HL-60/S4 treated with retinoic acid at 250 ng/mL for 4 days and 3 days (cell line): ENCODE data around the gene WDR26.
"Not testable (repeated sequence)": the region's sequence is repeated elsewhere in the genome, so short reads cannot be mapped to it uniquely, and the experiment has no call there.

Experiments used
- in situ Hi-C: fragments of 300-500 bp; cut with MboI; formaldehyde crosslinking; loops from 2 replicates; pipeline ENCODE4 v1.7.0; 2022; ENCODE audit warnings: low sequenced_read_pairs

WDR26 gene

DNA sequence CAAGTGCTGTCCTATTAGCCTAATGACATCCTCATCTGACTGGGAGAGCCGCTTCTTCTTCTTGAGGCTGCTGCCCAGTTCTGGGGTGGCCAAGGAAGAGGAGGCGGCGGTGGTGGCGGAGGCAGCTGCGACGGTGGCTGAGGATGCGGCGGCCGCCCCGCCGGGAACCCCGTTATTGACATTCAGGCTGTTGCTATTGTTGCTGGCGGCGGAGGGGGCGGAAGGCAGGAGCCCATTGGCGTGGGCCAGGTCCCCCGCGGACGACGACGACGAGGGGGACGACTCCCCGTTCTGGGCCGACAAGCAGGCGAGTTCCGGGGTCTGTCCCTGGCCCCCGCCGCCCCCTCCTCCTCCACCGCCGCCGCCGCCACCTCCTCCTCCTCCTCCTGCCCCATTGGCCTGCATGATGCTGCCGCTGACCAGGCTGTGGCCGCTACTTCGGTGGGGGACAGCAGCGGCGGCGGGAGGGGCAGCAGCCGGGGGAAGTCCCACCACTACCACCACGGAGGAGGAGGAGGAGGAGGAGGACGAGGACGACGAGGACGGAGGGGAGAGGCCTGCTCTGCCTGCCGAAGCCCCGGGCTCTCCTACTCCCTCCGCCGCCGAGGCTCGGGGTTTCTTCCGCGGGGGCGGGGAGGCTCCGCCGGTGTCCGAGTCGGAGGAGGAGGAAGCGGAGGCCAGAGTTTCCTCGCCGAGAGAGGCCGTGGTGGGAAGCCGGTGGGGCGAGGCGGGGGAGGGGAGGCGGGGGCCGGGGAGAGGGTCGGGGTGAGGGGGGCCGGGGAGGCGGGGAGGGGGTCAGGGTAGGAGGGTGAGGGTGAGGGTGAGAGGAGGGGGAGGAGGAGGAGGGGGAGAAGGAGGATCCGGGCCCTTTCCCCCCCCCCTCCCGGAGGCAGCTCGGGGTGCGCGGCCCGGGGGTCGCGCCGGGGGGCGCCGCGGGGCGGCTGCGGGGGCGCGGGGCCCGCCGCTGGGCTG, 610 bp downstream of the WDR26 start:
- in situ Hi-C loops = no loop called here

DNA sequence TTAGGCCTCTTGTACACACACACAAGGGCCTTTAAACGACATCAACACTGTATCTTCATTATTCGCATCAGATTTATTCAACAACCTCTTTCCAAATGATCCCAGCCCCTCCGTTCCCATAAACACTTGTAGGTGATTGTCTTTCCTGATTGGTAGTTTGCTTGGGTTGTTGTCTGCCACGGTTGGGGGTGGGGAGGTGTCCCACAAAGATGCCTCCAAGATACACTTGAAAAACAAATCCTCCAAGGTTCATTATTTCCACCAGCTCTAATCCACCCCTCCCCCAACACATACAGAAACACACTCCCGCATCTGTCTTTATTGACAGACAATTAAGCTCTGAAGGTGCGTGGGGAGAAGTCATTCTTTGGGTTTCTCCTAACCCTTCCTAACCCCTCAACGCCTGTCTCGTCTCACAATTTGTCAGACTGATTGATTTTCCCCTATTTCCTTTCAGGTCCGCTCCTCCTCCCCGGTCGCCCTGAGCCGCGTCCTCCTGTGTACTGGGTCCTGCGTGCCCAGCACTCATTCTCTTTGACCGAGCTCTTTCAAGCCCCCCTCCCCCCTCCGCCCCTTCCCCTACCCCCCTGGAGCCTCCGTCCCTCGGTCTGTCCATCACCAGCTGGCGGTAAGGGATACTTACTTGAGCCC, 1.4 kb downstream of the WDR26 start:
- in situ Hi-C loops = no loop called here

DNA sequence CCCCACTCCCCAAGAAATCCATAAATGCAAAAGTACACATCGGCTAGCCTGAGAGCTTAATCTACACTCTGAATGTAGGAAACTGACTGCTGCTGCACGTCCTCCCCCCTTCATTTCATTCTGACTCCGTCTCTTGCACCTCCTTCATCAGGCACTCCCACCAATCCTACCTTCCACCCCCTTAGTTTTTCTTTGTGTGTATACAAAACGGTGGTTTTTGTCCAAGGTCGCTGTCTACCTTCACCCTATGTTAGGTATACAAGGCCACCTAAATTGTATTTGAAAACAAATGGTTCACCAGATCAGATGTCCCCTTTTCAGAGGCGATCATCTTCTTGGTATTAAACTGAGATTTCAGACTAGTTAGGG, 1.9 kb downstream of the WDR26 start:
- in situ Hi-C loops = no loop called here

DNA sequence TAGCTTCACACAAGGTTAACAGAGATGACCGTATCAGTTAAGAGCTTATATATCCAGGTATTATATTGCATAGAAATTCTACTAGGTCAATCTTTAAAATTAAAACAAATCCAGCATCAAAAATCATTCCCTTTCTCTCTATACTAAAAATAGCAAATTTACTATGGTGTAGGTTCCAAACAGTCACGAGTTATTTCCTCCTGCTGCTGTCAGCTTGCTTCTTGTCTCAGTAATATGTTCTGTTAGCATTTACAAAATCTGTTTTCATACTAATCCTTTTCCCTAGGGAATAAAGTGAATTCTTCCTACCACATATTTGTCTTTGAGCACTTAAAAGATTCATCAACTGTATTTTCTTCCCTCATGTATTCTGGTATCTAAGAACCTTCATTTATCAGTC, 2.5 kb downstream of the WDR26 start:
- in situ Hi-C loops = no loop called here

DNA sequence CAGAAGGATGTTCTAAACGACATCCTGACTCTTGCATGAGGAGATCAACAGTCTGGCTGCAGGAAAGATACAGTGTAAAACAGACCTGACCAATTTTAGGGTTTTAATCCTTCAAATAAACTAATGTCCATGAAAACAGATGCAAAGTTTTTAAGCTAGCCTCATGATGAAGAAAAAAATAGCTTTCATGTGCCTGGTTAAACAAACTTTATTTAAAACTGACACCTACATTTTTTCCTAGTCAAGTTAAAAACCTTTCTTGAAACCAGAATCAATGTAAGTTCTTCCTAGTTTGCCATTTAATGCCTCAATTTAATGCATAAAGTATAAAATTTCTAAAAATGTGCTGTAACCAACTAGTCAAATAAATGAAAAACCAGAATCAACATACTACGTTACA, 2.9 kb downstream of the WDR26 start:
- in situ Hi-C loops = no loop called here

DNA sequence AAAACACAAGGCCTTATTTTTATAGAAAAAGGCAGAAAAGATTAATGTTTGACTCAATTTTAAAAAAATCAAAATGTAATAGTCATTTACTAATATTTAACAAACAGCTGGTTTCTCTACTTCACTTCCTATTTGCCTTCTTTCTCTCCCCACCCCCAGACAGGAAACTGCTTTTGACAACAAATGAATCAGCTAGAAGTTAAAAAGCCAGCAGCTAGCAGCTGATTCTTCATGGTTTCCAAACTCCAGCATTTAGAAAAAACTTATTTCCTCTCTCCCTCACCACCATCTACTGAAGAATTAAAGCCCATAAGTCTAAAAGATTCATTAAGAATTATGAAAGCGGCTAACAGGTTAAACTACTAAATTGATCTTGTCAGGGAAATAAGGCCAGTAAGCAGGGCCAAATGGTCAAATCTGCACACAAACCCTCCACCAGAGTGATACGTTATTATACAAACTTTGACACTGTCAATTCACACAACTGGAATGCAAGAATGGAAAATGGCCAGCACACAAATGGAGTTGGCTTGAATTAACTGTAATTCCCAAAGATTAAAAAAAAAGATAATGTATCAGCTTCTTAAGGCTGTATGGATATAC, 4.0 kb downstream of the WDR26 start:
- in situ Hi-C loops = no loop called here

DNA sequence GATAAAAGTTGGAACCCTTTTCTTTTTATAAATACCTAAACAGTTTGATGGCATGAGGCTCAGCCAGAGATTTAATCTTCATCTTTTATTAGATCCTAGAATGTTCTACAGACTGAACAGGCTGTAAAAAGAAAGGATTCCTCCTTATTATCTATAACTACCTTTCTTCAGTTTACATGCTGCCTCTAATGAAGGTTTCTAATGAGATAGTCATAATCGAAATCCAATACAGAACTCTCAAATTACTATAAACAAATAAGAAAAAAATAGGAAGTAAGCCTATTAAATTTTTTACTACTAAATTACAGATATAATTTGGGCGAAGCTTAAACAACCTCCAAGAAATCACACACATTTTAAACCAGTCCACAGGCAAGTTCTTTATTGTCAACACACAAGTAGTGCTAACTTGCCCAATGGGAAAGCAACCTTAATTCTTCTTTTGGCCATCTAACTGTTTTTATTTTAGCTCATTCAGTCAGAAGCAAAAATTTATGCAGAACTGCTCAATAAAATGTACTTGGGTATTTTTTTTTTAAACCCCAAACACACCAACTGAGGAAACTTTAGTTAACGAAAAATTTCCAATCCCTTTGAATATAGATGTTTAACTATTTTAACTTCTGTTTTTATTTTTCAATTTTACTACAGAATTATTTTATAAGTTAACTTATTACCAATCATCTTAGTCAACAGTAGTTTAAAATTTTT, 4.8 kb downstream of the WDR26 start:
- in situ Hi-C loops = no loop called here

DNA sequence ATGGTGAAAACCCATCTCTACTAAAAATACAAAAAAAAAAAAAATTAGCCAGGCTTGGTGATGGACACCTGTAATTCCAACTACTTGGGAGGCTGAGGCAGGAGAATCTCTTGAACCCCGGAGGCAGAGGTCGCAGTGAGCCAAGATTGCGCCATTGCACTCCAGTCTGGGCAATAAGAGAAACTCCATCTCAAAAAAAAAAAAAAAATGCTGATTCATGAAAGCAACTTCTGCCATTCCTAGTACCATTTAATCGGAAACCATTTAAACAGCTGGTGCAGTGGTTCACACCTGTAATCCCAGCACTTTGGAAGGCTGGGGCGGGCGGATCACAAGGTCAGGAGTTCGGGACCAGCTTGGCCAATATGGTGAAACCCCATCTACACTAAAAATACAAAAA, 5.9 kb downstream of the WDR26 start:
- in situ Hi-C loops = not testable (repeated sequence)

DNA sequence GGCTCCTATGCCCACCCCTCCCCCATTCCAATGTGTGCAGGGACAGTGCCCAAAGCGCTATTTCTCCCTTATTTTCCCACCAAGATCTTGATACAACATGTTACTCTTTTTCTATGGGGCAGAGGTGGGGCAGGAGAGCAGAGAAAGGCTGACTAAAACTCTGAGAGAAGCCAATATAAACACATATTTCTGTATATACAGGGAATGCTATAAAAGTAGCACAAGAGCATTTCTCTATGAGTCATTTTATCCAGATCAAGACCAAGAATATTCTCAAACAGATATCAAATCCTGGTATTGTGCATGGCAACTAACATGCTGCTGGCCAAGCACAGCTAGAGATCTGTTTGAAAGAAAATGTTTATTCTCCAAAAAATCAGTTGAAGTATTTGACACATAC, 7.3 kb downstream of the WDR26 start:
- in situ Hi-C loops = no loop called here

DNA sequence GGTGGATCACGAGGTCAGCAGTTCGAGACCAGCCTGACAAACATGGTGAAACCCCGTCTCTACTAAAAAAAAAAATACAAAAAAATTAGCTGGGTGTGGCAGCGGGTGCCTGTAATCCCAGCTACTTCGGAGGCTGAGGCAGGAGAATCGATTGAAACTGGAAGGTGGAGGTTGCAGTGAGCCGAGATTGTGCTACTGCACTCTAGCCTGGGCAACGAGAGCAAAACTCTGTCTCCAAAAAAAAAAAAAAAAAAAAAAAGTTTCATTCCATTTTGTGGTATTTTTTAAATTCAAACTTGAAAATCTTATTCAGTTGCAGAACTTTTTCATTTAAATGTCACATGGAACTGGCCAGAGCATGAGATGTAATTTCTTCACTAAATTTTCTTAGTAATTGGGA, 7.7 kb downstream of the WDR26 start:
- in situ Hi-C loops = not testable (repeated sequence)

DNA sequence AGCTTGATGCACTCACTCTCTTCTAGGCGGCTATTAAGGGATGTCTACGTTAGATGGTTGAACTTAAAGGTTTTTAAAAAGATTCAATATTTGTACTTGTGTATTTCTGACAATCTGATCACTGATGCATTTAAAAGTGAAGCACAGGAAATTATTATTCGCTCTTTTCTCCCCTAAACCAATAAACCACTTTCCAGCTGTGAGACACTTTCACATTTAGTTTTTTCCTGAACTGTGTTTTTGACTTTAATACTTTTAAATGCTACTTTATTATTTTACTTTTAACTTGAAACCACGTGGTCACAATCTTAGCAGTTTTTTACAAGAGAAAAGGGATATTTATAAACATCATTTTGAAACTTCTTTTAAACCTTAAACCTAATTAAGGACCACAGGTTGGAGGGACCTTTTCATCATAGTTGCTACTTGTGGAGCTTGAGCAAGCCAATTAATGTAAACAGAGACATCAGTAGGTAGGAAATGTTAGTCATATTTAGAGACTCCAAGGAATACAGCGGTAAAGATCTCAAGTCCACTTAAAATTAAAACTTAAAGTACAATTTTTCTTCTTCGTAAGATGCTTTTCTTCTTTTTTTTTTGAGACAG, 9.2 kb downstream of the WDR26 start:
- in situ Hi-C loops = no loop called here

DNA sequence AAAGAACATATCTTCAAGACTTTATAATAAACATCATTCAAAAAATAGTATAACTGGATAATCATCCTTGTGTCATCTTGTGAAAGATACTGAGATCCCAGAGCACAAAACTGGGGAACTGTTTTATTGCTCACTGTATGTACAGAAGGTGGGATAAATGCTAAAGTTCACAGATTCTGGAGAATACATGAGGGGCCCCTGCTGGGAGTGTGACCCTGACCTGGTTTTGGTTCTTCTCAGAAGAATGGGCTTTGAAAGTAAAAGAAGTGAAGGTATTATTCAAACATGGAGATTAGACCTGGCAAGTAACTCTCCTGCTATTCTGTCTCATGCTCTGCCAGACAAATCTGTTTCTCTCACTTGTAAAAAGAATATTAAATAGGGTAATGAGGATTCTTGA, 14.5 kb downstream of the WDR26 start:
- in situ Hi-C loops = no loop called here

DNA sequence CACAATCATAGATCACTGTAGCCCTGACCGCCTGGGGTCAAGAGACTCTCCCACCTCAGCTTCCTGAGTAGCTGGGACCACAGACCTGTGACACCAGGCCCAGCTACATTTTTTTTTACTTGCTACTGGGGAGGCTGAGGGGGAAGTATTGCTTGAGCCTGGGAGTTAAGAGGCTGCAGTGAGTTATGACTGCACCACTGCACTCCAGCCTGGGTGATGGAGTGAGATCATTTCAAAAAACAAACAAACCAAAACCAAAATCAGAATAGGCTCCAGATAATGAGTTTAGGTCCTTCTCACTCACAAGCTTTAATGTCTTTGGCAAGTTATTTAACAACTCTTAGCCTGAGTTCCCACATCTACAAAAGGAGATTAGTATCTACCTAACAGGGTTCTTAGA, 22.8 kb downstream of the WDR26 start:
- in situ Hi-C loops = no loop called here

DNA sequence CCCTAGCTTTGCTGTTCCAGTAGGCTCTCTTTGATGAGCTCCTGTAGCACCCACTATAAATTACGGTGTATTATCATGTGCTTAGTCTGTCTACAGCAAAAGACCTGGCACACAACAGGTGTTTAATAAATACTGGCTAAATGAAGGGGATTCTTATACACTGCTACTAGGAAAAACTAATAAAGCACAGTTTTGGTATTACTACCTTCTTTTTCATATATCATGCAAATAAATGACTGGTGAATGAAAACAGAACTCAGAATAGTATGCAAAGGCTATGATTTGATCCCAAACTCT, 26.4 kb downstream of the WDR26 start:
- in situ Hi-C loops = no loop called here

DNA sequence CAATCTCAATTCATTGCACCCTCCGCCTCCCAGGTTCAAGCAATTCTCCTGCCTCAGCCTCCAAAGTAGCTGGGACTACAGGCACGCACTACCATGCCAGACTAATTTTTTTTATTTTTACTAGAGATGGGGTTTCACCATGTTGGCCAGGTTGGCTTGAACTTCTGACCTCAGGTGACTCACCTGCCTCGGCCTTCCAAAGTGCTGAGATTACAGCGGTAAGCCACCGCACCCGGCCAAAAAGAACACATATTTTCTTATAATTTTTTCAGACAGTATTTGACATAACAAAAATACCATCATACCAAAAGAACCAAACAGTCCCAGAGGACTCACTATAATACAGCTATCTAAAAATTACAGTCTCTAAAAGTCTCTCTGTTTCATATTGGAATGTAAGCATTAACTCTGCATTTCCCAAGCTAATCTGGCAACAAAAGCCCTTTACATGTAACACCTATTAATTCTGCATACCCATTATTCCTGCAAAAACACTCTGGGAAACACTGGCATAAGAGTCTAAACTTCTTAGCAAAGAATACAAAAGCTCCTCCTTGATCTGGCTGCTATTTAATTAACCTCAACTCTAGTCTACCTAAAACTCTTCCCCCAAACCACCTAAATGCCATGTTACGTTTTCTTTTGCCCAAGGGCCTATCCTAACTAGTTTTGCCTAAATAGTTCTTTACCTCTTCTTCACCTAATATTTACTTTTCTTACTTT, 26.9 kb downstream of the WDR26 start:
- in situ Hi-C loops = no loop called here

DNA sequence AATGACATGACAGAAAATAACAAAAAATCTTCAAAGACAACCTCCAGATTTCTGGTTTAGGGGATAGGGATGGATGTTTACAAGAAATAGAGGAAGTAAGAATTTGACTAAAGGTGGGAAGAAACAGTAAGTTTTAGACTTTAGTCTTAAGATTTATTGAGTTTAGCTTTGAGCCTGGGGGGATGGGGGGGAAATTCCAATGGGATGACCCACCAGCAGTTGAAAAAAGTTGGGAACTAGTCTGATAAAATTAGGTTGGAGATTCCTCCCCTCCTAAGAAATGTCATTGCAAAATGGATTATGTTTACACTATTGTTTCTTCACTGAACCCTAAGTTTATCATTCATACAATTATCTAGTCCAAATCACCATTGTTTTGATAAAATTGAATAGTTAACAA, 28.4 kb downstream of the WDR26 start:
- in situ Hi-C loops = no loop called here

DNA sequence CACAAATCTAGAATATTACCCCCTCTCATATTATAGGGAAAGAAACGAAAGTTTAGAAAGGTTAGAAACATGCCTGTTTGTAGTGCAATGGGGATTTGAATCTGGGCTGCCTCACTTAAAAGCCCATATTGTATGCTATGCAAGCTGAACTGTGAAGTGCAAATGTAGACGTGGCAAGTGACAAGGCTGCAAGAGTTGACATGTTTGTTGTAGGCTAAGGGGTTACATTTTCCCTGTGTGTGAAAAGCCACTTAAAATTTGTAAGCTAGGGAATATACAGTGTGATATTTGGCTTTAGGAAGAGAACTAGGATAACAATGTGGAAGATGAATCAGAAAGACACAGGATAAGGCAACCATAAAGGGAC, 29.0 kb downstream of the WDR26 start:
- in situ Hi-C loops = no loop called here

DNA sequence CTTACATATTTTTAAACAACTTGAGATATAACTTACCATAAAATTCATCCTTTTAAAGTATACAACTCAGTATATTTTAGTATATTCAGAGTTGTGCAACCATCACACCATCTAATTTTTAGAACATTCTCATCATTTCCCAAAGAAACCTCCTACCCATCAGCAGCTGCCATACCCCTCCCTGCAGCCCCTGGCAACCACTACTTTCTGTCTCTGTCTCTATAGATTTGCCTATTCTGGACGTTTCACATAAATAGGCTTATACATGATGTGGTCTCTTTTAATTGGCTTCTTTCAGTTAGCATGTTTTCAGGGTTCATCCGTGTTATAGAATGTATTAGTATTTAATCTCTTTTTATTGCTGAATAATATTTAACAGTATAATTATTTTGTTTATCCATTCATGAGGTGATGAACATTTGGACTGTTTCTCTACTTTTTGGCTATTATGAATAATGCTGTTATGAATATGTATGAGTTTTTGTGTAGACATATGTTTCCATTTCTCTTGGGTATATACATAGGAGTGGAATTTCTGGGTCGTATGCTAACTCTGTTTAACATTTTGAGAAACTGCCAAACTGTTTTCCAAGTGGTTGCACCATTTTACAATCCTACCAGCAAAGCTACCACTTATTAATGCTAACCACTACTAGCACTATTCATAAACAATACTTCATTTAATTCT, 29.5 kb downstream of the WDR26 start:
- in situ Hi-C loops = no loop called here

DNA sequence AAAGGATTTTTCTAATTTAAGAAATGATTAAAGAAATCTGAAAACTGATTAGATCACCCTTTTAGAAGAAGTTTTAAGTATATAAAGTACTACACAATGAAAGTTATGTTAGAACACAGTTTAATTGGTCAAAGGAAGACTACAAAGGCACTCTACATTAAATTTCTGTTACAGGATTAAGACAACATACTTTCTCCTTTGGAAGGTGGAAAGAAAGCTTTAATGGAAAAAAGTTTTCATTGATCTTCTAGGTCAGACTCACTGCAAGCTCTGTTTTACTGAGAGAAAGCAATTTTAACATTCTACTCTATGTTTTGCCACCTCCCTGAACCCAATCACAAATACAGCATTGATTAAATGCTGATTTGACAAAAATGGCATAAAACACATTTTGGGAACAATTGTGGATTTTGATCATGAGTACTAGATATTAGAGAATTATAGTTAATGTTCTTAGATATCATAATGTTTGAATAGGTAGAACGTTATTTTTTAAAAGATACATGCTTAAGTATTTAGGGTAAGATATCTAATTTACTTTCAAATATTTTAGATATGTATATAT, 32.0 kb downstream of the WDR26 start:
- in situ Hi-C loops = no loop called here

DNA sequence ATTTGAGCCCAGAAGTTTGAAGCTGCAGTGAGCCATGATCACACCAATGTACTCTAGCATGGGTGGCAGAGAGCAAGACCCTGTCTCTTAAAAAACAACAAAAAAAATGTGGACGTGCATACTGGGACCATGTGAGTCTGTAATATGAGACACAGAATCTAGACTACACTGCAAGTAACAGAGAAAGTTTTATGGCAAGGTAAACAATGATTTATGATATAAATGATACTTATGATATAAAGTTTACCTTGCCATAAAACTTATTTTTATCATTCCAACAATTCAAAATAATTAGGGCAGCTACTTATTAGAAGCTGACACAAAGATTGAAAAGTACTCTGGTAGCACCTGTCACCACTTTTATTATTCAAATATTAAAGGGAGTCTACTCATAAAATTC, 34.7 kb downstream of the WDR26 start:
- in situ Hi-C loops = no loop called here
